HG03159 (cell line): ENCODE results near the gene HDAC8.
A peak's percentile ranks its signal among the peaks of the same experiment; 100 is the strongest.
"Not testable (repeated sequence)": the region's sequence is repeated elsewhere in the genome, so short reads cannot be mapped to it uniquely, and the experiment has no call there.

ENCODE experiments used
- ATAC-seq: cut with Tn5 transposase; IDR thresholded peaks from one replicate; pipeline ENCODE4 v1.9.1; 2021; ENCODE audit warnings: mild to moderate bottlenecking, moderate library complexity; ENCODE audit not compliant: unreplicated experiment

The HDAC8 gene

GRCh38 chrX:72572248-72573157, at the start of gene HDAC8:
HDAC8 (minus strand) TSS chrX:72572843; CDS start chrX:72572761, 82 bp downstream.
- peak; percentile 93 for ATAC-seq

DNA sequence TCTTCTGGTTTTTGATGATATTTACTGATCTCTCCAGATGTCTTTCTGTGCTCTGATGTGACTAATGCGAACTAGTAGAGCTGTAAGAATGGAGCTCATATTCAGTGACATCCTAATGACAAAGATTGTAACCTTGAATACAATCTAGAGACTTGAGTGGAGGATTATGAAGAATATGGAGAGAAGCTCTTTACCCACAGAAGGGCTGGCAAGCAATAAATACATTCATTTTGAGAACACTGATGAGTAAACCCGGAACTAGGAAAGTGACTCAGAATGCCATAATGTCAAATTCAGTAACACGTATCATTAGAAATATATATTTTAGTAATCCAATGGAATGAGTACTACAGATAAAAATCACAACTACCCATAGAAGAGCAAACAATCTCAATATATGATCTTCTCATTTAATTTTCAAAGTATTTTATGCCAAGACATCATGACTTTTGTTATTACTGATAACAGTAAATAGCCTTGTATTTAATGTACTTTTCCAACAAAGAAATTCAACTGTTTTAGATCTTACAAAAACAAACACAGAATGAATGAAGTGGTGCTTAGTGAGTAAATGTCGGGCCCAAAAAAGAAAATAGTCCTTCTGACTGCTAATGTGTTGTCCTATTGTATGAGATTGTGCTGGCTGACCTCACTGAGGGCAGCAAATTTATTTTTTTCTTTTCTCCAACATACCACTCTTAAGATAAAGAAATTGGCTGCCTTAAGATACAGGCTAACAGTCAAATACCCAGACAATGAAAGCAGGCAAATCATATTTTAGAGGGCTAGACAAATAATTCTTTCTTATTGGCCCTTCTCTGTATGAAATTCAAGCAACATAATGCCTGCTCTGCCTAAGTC, 49.2 kb upstream of the HDAC8 start:
- peak; percentile 76 for ATAC-seq

GRCh38 chrX:72621163-72621562, 48.5 kb upstream of the HDAC8 start:
- no peak for ATAC-seq

- no peak for ATAC-seq
Measured at GRCh38 chrX:72620550-72621145, 48.0 kb upstream of the HDAC8 start.

DNA sequence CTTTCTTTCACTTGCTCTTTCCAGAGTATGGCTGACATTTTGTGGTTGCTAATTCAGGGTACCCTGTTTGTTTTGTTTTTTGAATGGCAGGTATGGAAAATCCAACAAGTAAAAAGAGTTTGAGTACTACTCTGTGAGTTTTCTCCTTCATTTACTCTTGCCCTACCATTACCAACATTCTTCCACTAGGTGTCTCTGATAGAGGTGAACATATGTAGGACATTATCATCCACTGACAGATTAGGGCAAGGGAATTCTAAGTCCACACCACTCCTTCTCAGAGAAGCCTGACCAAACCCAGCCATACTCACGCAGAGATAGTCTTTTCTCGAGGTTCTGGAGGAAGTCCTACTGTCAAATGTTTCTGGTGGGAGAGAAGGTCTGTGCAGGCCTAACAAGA, 36.7 kb upstream of the HDAC8 start:
- no peak for ATAC-seq

DNA sequence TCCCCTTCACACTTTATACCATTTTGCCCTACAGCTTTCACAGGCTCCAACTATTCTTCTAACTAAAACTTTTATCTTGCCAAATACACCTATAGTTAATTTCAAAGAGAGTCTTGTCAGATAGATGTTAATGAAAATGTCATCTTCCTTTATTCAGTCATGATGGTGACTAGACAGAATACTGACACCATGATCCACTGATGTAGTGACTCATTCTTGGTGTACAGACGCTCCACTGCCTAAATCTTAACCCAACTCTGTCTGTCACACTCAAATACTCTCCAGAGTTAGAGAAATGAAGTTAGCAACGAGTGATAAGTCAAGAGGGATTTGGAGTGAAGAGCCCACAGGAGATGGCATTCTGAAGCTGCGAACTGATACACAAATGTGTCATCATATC, 32.1 kb upstream of the HDAC8 start:
- ATAC-seq: no peak

DNA sequence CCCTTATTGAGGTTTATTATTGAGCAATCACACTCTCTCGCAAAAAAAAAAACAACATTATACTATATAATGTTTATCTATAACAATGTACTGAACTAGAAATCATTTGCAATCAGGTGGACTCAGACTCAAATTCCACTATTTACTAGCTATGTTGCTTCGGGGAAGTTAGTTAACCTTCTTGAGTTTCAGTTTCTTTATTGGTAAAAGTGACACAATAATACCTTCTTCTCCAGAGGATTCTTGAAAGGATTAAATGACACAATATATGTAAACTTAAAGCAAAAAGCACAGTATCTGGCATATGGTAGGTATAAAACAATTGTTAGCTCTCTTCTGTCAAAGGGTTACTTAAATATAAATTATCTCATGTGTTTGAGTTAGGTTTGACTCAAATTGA, 31.5 kb upstream of the HDAC8 start:
- peak; percentile 64 for ATAC-seq

DNA sequence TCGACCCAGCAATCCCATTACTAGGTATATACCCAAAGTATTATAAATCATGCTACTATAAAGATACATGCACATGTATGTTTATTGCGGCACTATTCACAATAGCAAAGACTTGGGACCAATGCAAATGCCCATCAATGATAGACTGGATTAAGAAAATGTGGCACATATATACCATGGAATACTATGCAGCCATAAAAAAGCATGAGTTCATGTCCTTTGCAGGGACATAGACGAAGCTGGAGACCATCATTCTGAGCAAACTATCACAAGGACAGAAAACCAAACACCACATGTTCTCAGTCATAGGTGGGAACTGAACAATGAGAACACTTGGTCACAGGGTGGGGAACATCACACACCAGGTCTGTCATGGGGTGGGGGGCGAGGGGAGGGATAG, 18.4 kb upstream of the HDAC8 start:
- ATAC-seq: not testable (repeated sequence)

GRCh38 chrX:72584163-72584562, 11.5 kb upstream of the HDAC8 start:
- no peak for ATAC-seq

DNA sequence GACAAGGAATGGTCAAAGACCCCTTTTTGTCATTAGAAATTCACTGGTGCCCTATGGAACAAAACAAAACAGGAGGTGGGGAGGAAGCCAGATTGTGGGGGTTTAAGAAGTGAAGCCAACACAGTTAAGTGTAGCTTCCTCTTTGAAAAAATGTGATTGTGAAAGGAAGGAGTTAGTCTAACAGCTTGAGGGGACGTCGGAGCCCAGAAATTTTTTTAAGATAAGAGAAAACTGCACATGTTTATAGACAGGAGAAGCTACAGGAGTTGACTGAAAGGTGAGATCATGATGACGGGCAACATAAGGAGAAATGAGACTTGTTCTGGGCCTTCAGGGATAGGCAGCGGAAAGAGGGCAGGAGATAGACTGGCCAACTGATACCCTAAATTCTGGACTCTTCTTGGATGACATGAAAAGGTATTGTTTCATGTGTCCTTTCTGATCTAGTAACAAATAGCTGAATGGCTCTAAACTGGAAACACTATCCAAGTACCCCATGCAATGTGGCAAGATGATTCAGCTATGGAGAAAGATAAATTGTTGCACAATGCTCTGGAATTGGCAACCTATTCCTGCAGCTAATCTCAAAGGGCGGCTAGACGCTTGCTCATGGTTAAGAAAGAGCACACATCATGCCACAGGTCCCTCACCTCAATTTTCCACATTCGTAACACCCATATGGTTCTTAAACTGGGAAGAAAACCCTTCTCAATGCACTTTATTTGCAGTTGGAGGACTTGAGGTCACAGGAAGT, 3.7 kb upstream of the HDAC8 start:
- no peak for ATAC-seq

- peak; percentile 25 for ATAC-seq
Measured at GRCh38 chrX:72573158-72573511, 492 bp upstream of the HDAC8 start.

DNA sequence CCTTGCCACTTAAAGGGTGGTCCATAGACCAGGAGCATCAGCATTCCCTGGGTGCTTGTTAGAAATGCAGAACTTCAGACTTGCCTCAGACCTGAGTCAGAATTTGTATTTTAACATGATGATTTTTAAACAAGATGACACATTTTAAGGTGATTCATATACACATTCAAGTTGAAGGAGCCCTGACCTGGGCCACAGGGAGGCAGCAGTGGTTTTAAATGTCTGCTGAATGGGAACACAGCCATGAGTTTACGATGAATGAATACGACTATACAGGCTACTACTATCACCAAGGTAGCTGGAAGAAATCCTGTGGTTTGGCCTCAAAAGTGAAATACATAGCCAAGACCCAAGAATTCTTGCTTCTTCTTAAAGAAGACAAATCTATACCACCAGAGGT, 2.9 kb downstream of the HDAC8 start:
- no peak for ATAC-seq

- ATAC-seq: no peak
Measured at GRCh38 chrX:72568406-72569092, 4.1 kb downstream of the HDAC8 start.

GRCh38 chrX:72566448-72566847, 6.2 kb downstream of the HDAC8 start:
- ATAC-seq: no peak

- not testable (repeated sequence) for ATAC-seq
Measured at GRCh38 chrX:72559655-72560054, 13.0 kb downstream of the HDAC8 start.

DNA sequence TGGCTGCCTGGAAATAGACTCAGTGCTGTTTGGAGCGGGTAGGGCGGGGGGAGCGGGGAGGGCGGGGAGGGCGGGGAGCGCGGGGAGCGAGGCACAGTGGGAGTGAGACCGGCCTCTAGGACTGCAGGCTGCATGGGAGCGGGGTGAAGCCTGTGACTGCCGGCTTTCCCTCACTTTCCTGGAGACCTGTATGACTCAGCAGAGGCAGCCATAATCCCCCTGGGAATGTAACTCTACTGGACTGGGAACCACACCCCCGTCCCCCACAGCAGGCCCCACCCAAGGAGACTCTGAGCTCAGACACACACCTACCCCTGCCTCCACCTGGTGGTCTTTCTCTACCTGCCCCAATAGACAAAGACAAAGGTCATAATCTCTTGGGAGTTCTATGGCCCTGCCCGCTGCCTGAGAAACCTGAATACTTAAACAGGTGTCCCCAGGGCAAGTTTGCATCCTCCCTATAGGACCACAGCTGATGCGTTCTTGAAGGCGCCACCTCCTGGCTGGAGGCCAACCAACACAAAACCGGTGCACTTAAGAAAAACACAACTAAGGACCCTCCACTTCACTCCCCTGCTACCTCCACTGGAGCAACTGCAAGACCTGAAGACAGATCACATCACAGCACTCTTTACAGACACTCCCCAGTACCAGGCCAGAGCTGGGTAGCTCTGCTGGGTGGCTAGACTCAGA, 18.0 kb downstream of the HDAC8 start:
- no peak for ATAC-seq

DNA sequence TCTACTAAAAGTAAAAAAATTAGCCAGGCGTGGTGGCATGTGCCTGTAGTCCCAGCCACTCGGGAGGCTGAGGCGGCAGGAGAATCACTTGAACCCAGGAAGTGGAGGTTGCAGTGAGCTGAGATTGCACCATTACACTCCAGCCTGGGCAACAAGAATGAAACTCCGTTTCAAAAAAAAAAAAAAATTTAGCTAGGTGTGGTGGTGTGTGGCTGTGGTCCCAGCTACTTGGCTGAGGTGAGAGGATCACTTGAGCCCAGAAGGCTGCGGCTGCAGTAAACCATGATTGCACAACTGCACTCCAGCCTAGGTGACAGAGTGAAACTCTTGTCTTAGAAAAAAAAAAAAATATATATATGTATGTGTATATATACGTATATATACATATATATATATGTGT, 20.2 kb downstream of the HDAC8 start:
- ATAC-seq: not testable (repeated sequence)

DNA sequence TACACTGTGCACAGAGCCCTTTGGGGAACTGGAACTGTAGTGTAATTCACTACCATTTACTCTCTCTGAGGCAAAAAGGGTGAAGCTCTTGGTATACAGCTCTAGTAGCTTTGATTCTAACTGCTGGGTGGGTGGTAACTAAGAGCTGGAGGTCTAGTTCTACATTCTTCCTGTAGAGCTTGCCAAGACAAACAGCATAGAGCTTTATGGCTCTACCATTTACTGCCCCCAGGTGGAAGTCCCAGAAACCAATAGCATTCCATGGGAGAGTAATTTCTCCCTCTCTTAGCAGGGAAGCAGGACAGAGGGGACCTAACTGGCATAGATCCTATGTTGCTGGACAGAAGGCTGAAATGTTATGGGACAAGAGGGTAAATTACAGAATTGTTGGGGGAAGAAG, 26.7 kb downstream of the HDAC8 start:
- ATAC-seq: no peak

- ATAC-seq: no peak
Measured at GRCh38 chrX:72540318-72540717, 32.3 kb downstream of the HDAC8 start.

DNA sequence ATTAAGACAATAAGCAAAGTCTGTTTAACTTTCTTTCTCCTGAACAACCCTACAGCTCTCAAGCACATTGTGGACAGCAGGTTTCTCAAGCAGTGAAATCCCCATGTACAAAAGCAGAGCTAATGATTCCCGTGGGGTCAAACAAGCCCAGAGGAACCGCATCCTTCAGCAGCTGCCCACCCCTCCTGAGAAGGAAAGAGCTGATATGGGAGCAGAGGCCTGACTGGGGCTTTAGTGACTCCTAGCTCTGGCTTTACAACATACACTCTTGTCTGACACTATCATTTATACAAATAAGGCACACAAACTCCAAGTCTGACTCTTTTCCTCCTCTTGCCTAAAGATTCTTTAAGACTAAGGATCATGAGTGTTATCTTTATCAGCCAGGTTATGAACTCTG, 32.8 kb downstream of the HDAC8 start:
- ATAC-seq: no peak
